Right lobe of liver (tissue), 6 donors: Measurements from ENCODE around the gene APBB2. TPM values are rescaled to one million over a fixed set of nuclear protein-coding genes. Genes with fewer than 3 reads are reported as not detected.
A peak's percentile ranks its signal among the peaks of the same experiment; 100 is the strongest.

Experiments used
- ATAC-seq, 4 donors: fragments of 200-7000 bp; cut with Tn5 transposase; one replicate each; pipeline ENCODE4 v1.9.1; 2020; ENCODE audit warnings: mild to moderate bottlenecking in 4 of 4, moderate library complexity in 4 of 4
- DNase-seq, 3 donors: peaks; one replicate each; pipeline ENCODE4 v3.0.0-alpha.2; 2020
- H3K27ac ChIP-seq, 3 donors: fragments of 200-600 bp; one replicate each; pipeline ENCODE4 v1.8.0; 2022
- H3K27me3 ChIP-seq, 2 donors: fragments of 200-600 bp; one replicate each; pipeline ENCODE4 v1.8.0; 2022
- H3K36me3 ChIP-seq, 4 donors: fragments of 200-600 bp; sonication (generic) in 1 of 4; one replicate each; pipeline versions ENCODE4 v1.5.1 to v1.8.0; 2017 to 2022; ENCODE audit warnings: control low read depth in 1 of 4
- H3K4me1 ChIP-seq, 4 donors: fragments of 200-600 bp; sonication (generic) in 1 of 4; one replicate each; pipeline versions ENCODE4 v1.5.1 to v1.8.0; 2017 to 2022; ENCODE audit warnings: control low read depth in 1 of 4
- H3K4me3 ChIP-seq, 3 donors: fragments of 200-600 bp; one replicate each; pipeline ENCODE4 v1.8.0; 2022
- H3K9me3 ChIP-seq, 4 donors: fragments of 200-600 bp; sonication (generic) in 1 of 4; one replicate each; pipeline versions ENCODE4 v1.5.1 to v1.8.0; 2017 to 2022; ENCODE audit warnings: control low read depth in 1 of 4
- POLR2A ChIP-seq: fragments of 450-650 bp; IDR thresholded peaks from one replicate; pipeline ENCODE4 v1.6.1; 2017; ENCODE audit warnings: antibody characterized with exemption, mild to moderate bottlenecking
- whole genome bisulfite sequencing: methylation state at CpG from one replicate; pipeline ENCODE4 v1.1.6; 2018; ENCODE audit warnings: low coverage, low lambda C conversion rate; ENCODE audit not compliant: insufficient coverage; ENCODE audit errors: missing lambda C conversion rate; 5-methylcytosine and 5-hydroxymethylcytosine counted together
- intact Hi-C, 2 donors: fragments of 100-400 bp; cut with DNase I; formaldehyde crosslinking; loops; one replicate each; pipeline versions ENCODE4 v1.11.2 to v1.14.1; 2022
- total RNA-seq, 6 experiments: library from RNA; depleted of rRNA in 2 of 6; stranded (reverse); fragments of >200 nt in 2 of 6; fragmentation: NEBNext Ultra II Directional in 3 of 6; extraction: Animal tissue kit (Norgen Biotek cat#: 25700) in 3 of 6; gene quantifications; one replicate each; pipeline versions ENCODE4 v1.1.0 to v1.2.4, GENCODE V29; 2016 to 2023
- TF ChIP-seq, protein P1 (sequence below), 4 donors: fragments of 200-600 bp in 3 of 4; fragments of 450-650 bp in 1 of 4; IDR thresholded peaks; one replicate each; pipeline versions ENCODE4 v1.5.1 to v1.8.0; 2016 to 2022; ENCODE audit warnings: antibody characterized with exemption in 4 of 4, mild to moderate bottlenecking in 2 of 4
- donor health status: DM: no; HTN: yes; CAD: no.
- donor health status: DM: no; HTN: no; CAD: no.
- donor health status: DM: no; HTN: no; CAD: no.
- donor health status: DM: no; HTN: yes; CAD: no.
- donor health status: DM: no; HTN: yes; CAD: no.

APBB2 gene
- total RNA-seq, 6 experiments from 2014 or later, result 14.1 to 27.9 (median 25.1) TPM

DNA sequence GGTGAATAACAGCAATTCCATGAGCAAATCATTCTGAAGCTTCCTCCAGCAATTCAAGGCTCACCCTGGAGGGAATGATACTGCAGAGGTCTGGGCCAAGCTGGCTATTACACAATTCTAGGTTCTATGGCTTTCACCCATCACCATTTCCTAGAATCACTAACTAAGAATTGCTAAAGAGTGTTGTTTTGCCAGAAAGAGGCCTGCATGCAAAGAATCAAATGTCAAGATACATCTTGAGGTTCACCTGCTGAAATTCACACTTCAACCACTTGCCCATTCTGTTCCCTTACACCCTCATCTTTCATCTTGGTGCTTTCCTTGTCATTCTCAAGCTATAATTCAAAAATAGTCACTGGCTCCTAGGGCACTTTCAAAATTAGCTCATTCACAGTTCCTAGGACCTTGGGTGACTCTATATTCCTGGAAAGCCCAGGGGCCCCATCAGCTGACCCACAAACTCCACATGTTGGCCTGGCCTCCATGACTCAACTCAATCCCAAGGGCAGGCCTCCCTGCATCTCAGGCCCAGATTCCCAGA, 7.0 kb downstream of the APBB2 start:
- intact Hi-C loops, result no loop called here
- Histone ChIP-seq H3K4me1 (peaks cover 0 to 29% (median 10%) of the 10 kb centered on the region in 4 donors), H3K27ac (no peak overlapping the region), H3K36me3 (no peaks in the 10 kb centered on the region), H3K27me3 (no peaks in the 10 kb centered on the region), H3K9me3 (no peaks in the 10 kb centered on the region), H3K4me3 (no peak overlapping the region)
- DNase-seq (no peak), ATAC-seq (peak in 3 of 4 donors; percentile 23 to 53 (median 26))
- TF ChIP-seq, protein P1, sequence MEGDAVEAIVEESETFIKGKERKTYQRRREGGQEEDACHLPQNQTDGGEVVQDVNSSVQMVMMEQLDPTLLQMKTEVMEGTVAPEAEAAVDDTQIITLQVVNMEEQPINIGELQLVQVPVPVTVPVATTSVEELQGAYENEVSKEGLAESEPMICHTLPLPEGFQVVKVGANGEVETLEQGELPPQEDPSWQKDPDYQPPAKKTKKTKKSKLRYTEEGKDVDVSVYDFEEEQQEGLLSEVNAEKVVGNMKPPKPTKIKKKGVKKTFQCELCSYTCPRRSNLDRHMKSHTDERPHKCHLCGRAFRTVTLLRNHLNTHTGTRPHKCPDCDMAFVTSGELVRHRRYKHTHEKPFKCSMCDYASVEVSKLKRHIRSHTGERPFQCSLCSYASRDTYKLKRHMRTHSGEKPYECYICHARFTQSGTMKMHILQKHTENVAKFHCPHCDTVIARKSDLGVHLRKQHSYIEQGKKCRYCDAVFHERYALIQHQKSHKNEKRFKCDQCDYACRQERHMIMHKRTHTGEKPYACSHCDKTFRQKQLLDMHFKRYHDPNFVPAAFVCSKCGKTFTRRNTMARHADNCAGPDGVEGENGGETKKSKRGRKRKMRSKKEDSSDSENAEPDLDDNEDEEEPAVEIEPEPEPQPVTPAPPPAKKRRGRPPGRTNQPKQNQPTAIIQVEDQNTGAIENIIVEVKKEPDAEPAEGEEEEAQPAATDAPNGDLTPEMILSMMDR (IDR thresholded peaks at IDR 0.05), result no peak
- TF ChIP-seq POLR2A, result no peak

DNA sequence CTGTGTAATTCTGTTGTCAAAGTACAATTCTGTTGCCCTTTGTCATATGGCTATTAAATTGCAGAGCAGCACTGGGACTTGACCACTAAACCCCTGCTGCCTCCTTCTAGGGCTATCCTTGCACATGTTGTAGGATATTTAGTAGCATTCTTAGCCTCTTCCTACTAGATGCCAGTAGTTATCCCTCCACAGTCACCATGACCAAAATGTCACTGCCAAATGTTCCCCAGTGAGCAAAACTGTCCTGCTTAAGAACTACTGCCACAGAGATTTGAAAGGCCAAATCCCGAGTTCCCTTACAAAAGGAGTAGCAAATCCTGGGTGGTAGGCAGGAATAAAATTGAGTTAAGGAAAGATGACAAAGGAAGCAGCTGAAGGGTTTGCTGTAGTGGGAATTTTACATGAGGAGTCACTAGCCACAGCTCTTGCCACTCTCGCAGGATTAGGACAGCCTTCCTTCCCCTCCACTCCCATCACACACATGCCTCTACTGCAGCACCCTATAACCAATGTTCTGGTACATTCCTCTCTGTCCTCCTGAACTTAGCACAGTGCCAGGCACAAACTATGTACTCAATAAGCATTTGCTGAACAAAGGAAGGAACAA, 8.4 kb downstream of the APBB2 start:
- 58% methylated on average over 2 of the region's 2 CpGs for WGBS
- no peak overlapping the region for H3K27ac ChIP-seq
- TF ChIP-seq, protein P1 (IDR thresholded peaks at IDR 0.05), result no peak
- TF ChIP-seq POLR2A, result no peak

DNA sequence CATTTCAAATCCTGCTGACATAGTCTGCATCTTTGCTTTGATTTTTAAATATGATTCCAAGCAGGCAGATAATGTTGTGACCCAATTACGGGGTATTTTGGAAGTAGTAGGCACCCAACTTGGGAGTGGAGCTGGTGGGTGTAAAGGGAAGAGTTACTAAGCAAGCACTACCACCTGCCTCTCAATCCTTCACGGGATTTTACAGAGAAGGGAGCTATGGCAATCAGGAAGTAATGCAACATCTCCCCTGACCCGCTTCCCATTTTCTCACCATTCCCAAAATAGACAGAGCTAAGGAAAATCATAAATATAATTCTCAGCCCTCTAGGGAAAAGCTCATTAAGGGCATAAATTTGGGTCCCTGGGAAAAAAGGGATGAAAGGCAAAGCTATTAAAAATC, 9.2 kb downstream of the APBB2 start:
- H3K36me3 ChIP-seq, result no peaks in the 10 kb centered on the region
- no peak for TF ChIP-seq POLR2A
- TF ChIP-seq, protein P1 (IDR thresholded peaks at IDR 0.05), result no peak
- ATAC-seq (no peak), DNase-seq (no peak)
- no peak overlapping the region for H3K4me3 ChIP-seq
- H3K27me3 ChIP-seq, result no peaks in the 10 kb centered on the region
- peaks cover 0 to 21% (median 6%) of the 10 kb centered on the region in 4 donors for H3K4me1 ChIP-seq
- no peaks in the 10 kb centered on the region for H3K9me3 ChIP-seq
- intact Hi-C loops, result no loop called here
- peak overlapping the region; percentile 8 to 48 (median 42) for H3K27ac ChIP-seq
- WGBS, result 69% methylated on average over 3 of the region's 3 CpGs

More for the DNA sequence above, 8.4 kb downstream of the APBB2 start:
- Histone ChIP-seq H3K4me3 (no peak overlapping the region), H3K27me3 (no peaks in the 10 kb centered on the region), H3K4me1 (peaks cover 0 to 24% (median 7%) of the 10 kb centered on the region in 4 donors), H3K36me3 (no peaks in the 10 kb centered on the region), H3K9me3 (no peaks in the 10 kb centered on the region)
- intact Hi-C loops, result no loop called here
- ATAC-seq (no peak), DNase-seq (no peak)

DNA sequence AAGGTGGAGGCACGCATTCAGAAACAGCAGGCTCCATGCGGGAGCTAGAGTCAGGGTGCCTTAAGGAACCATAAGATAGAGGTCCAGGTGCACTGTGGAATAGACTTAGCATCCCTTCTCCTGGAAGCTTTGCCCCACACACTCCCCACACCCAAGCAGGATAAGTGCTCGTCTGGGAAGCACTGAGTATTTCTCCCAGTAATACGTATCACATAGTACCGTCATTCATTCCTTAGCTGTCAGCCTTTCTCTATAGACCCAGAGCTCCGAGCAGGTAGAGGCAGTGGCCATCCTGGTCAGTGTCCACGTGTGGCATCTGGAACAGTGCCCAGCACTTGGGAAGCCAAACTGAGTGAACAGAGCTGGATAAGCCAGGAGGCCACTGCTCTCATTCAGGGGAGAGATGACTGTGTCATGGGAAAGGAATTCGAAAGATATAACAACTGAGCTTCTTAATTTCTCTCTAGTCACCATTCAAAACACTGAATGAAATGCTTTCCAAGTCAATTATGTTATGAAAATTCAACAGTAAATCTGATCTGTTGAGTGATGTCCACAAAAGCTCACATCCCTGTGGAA, 9.9 kb downstream of the APBB2 start:
- H3K4me1 ChIP-seq, result peaks cover 0 to 15% (median 4%) of the 10 kb centered on the region in 4 donors
- TF ChIP-seq, protein P1 (IDR thresholded peaks at IDR 0.05), result no peak
- no peak for TF ChIP-seq POLR2A
- H3K27me3 ChIP-seq, result no peaks in the 10 kb centered on the region
- intact Hi-C loops, result no loop called here
- no peaks in the 10 kb centered on the region for H3K9me3 ChIP-seq
- no peak overlapping the region for H3K4me3 ChIP-seq
- no peaks in the 10 kb centered on the region for H3K36me3 ChIP-seq
- peak; percentile 60 to 78 (median 73) for ATAC-seq
- 49% methylated on average over 8 of the region's 8 CpGs for WGBS
- DNase-seq, result peak; percentile 74 to 81 (median 79)
- H3K27ac ChIP-seq, result peak overlapping the region in 2 of 3 donors; percentile 42 to 48
